ENCODE data around the gene NUDT8.
"Not testable (repeated sequence)": the region's sequence is repeated elsewhere in the genome, so short reads cannot be mapped to it uniquely, and the experiment has no call there.

The NUDT8 gene

GRCh38 chr11:67628710-67629385 lies 889 bp downstream of the NUDT8 start:
- no peak for DNase-seq (ENCODE audit: low read depth in 2 of 2)

DNA sequence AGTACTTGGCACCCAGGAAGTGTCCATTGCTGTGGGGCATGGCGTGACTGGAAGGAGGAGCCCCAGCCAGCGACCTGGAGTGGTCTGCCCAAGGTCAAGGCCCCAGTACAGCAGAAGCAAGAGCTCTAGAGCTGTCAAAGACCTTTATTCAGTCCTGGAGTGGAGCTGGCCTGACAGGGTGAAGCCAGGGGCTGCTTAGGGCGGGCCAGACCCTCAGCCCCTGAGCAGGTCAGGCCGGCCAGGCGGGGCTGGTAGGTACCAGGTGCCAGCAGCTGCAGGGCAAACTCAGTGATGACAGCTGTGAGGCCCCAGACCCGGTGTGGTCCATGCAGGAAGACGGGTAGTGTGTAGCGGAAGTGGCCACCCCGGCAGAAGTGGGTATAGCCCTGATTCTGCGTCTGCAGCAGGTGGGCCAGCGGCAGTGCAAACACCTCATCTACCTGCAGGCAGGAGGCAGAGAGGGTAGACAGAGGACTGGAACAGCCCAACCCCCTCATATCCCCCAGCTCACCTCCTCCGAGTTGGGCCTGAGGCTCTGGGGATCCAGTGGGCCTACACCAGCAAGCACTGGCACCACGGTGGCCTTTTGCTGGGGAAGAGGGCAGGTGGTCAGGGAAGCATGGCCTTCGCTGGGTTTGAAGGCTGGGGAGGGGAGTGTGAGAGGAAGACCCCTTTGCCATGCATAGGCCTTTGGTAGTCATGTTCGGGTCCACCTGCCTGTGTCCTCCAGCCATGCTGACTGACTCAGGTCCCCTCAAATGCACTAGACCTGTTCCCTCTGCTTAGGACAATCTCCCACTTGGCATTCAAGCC lies 1.7 kb downstream of the NUDT8 start:
- DNase-seq (ENCODE audit: low read depth in 2 of 2): no peak

DNA sequence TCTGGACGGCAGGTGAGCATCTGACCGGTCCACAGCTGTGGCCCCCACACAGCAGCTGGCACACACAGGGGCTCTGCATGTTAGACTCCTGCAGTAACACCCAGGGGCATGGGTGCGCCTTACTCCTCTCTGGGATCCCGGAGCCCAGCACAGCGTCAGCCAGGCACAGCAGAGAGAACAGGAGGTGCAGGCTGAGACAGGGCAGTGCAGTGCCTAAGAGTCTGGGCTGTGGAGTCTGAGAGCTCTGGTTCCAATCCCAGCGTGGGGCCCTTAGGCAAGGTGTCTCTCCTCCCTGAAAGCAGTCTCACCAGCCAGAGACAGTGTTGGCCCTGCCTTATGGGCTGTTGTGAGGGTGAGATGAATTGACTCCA lies 2.3 kb downstream of the NUDT8 start:
- no peak for DNase-seq (ENCODE audit: low read depth in 2 of 2)

DNA sequence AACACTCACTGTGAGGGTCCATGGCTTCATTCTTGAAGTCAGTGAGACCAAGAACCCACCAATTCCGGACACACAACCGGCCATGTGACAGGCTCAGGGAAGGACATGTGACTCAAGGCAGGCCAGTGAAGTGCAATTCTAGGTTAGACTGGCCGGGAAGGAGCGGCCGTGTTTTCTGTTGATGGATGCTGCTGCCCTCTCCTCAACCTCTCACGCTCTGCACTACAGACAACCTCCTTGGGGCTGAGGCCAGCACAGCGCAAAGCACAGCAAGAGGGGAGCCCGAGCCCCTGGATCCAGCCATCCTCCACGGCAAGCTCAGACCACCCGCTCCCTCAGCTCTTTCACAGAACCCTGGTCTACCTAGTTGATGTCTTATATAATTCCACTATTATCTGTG lies 2.8 kb downstream of the NUDT8 start:
- DNase-seq (ENCODE audit: low read depth in 2 of 2): no peak

GRCh38 chr11:67626131-67626833 lies 3.5 kb downstream of the NUDT8 start:
- DNase-seq (ENCODE audit: low read depth in 2 of 2): not testable (repeated sequence)

- not testable (repeated sequence) for DNase-seq (ENCODE audit: low read depth in 2 of 2)
Observed at GRCh38 chr11:67623795-67624194, 5.9 kb downstream of the NUDT8 start.

- not testable (repeated sequence) for DNase-seq (ENCODE audit: low read depth in 2 of 2)
Observed at GRCh38 chr11:67622905-67623304, 6.8 kb downstream of the NUDT8 start.

DNA sequence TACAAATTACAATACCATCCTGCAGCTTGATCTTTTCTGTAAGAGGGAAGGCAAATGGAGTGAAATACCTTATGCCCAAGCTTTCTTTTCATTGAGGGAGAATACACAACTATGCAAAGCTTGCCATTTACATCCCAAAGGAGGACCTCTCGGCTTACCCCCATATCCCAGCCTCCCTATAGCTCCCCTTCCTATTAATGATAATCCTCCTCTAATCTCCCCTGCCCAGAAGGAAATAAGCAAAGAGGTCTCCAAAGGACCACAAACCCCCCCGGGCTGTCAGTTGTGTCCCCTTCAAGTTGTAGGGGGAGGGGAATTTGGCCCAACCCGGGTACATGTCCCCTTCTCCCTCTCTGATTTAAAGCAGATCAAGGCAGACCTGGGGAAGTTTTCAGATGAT lies 7.8 kb downstream of the NUDT8 start:
- not testable (repeated sequence) for DNase-seq (ENCODE audit: low read depth in 2 of 2)

DNA sequence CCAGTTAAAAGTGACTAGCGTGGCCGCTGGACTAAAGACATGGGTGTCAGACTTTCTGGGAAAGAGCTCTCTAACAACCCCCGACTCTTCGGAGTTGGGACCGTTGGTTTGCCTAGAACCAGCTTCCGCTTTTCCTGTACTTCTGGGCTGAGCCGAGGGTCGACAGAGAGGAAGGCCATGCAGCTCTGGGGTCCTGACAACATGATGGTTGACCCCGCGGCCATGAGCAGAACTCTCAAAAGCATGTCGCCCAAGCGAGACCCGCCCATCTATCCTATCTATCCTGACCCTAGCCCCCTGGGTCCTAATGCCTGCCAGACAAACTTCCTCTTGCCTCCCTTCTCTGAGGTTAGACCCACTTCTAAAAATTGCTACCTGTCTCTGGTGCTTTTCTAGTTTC lies 9.1 kb downstream of the NUDT8 start:
- not testable (repeated sequence) for DNase-seq (ENCODE audit: low read depth in 2 of 2)

DNA sequence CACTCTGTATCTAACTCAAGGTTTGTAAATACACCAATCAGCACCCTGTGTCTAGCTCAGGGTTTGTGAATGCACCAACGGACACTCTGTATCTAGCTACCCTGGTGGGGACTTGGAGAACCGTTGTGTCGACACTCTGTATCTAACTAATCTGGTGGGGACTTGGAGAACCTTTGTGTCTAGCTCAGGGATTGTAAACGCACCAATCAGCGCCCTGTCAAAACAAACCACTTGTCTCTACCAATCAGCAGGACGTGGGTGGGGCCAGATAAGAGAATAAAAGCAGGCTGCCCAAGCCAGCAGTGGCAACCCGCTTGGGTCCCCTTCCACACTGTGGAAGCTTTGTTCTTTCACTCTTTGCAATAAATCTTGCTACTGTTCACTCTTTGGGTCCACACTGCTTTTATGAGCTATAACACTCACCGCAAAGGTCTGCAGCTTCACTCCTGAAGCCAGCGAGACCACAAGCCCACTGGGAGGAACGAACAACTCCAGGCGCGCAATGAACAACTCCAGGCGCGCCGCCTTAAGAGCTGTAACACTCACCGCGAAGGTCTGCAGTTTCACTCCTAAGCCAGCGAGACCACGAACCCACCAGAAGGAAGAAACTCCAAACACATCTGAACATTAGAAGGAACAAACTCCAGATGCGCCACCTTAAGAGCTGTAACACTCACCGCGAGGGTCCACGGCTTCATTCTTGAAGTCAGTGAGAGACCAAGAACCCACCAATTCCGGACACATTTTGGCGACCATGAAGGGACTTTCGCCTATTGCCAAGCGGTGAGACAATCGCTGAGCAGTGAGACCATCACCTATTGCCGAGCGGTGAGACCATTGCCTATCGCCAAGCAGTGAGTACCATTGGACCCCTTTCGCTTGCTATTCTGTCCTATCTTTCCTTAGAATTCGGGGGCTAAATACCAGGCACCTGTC lies 9.8 kb downstream of the NUDT8 start:
- not testable (repeated sequence) for DNase-seq (ENCODE audit: low read depth in 2 of 2)

GRCh38 chr11:67618901-67619659 lies 10.7 kb downstream of the NUDT8 start:
- not testable (repeated sequence) for DNase-seq (ENCODE audit: low read depth in 2 of 2)

- DNase-seq (ENCODE audit: low read depth in 2 of 2): no peak
Observed at GRCh38 chr11:67617243-67617953, 12.3 kb downstream of the NUDT8 start.

DNA sequence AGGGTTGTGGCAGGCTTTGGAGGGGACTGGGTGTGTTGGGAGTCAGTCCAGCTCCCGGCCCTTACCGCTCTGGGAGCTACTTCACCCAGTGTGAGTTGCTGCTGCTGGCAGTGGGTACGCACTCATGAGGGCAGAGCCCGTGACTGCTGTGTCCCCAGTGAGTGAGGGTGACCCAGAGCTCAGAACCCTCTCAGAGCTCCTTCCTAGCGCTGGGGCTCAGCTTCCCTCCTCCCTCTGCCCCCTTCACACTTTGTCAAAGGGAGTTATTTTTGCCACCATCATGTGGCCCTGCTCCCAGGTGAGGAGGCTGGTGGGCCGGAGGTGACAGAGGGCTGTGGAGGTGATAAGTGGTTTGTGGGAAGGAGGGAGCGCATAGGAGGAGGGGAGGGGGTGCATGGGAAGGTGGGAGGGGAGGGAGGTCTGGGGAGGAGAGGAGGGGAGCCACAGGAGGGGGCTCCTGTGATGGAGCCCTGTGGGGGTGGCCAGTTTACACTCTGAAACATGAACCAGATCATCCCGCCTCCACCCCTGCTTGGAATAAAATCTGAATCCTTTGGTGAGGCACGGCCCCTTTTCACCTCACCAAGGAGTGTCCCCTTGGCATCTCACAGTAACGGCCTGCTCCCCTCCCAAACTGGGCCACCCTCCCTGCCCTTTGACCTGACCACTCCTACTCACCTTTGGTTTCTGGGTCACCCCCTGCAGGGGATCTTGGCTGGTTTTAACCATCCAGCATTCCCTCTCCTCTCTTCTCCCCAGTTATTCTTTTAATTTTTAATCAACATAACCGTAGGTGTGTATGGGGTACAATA lies 13.1 kb downstream of the NUDT8 start:
- no peak for DNase-seq (ENCODE audit: low read depth in 2 of 2)

DNA sequence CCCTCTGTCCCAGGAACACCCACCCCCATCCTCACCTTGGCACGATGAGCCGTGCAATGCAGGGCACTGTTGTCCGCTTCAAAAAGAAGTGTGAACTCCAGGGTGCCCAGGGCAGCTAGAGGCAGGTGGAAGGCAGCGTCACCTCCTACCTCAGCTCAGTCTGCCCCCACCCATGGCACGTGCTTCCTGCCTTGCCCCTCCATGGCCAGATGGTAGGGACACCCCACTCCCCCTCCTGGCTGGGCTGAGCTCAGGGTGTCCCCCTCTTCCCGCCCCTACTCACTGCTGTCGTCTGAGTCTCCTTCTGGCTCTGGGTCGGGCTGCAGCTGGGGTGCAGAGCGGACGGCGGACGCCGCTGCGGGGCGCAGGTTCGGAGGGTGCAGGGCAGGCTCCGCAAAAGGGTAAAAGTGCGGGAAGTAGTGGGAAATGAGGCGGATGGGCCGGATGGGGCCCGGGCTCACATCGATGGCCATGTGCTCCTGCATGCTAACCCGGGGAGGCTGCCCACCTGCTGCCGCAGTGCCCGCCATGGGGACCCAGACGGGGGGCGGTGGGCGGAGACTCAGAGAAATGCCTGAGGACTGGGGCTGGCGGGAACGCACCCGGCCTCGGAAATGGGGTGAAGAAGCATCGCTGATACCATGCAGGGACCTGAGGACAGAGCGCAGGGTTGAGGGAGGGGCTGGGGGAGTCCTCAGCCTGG lies 13.9 kb downstream of the NUDT8 start:
- no peak for DNase-seq (ENCODE audit: low read depth in 2 of 2)

GRCh38 chr11:67614730-67615714 lies 14.7 kb downstream of the NUDT8 start:
- no peak for DNase-seq (ENCODE audit: low read depth in 2 of 2)

- peak; percentile 63 to 74 for DNase-seq (ENCODE audit: low read depth in 2 of 2)
Observed at GRCh38 chr11:67613960-67614715, 15.6 kb downstream of the NUDT8 start.
